Measurements from ENCODE around the gene PIEZO2. TPM values are rescaled to one million over a fixed set of nuclear protein-coding genes. Genes with fewer than 3 reads are reported as not detected.

Gene PIEZO2
- total RNA-seq, 1 experiment from 2014 or later, result 0.57 TPM

GRCh38 chr18:10973567-10974203 is 175.7 kb downstream of the PIEZO2 start:
- Histone ChIP-seq H3K4me3 (ENCODE audit: low read depth in 2 of 2, low read length in 2 of 2) (no peak overlapping the region), H3K4me1 (ENCODE audit: control insufficient read depth, insufficient read depth, low read length) (no peaks in the 10 kb centered on the region), H3K9me3 (ENCODE audit: control insufficient read depth, insufficient read depth, low read depth, low read length) (no peaks in the 10 kb centered on the region), H3K27me3 (ENCODE audit: control insufficient read depth, insufficient read depth, low read length) (no peaks in the 10 kb centered on the region), H3K36me3 (ENCODE audit: control insufficient read depth, insufficient read depth, low read length) (no peaks in the 10 kb centered on the region), H3K27ac (ENCODE audit: low read length) (no peak overlapping the region)
- ATAC-seq, result no peak
- no TSS peak for BruUV-seq (replicated peaks)
- POLR2A ChIA-PET, result no interaction called here
- CTCF ChIA-PET, result no interaction called here
- peak; percentile 2 for DNase-seq (ENCODE audit: low read depth, low spot score)
- intact Hi-C loops (cut with micrococcal nuclease; ENCODE audit: unreplicated experiment), result no loop called here
- TF ChIP-seq POLR2AphosphoS5 (IDR thresholded peaks at IDR 0.05; ENCODE audit: low read depth, low read length) (no peak), REST (IDR thresholded peaks at IDR 0.05; ENCODE audit: insufficient read depth in 1 of 2, low read depth in 2 of 2, low read length in 1 of 2) (no peak), TCF7L2 (IDR thresholded peaks at IDR 0.05; ENCODE audit: low read depth, low read length) (no peak), SIN3A (IDR thresholded peaks at IDR 0.05; ENCODE audit: borderline replicate concordance, insufficient read depth, low read depth, low read length) (no peak), CTCF (IDR thresholded peaks at IDR 0.05) (no peak)
- in situ Hi-C loops (cut with HindIII; ENCODE audit: low pct_unique_long_range_greater_than_20kb, low sequenced_read_pairs), result no loop called here

- no peak overlapping the region for H3K27ac ChIP-seq (ENCODE audit: low read length)
- no peaks in the 10 kb centered on the region for H3K4me1 ChIP-seq (ENCODE audit: control insufficient read depth, insufficient read depth, low read length)
- no peaks in the 10 kb centered on the region for H3K9me3 ChIP-seq (ENCODE audit: control insufficient read depth, insufficient read depth, low read depth, low read length)
- intact Hi-C loops (cut with micrococcal nuclease; ENCODE audit: unreplicated experiment) (no loop called here), in situ Hi-C loops (cut with HindIII; ENCODE audit: low pct_unique_long_range_greater_than_20kb, low sequenced_read_pairs) (no loop called here)
- H3K4me3 ChIP-seq (ENCODE audit: low read depth in 2 of 2, low read length in 2 of 2), result no peak overlapping the region
- ChIA-PET CTCF (no interaction called here), POLR2A (no interaction called here)
- BruUV-seq (replicated peaks), result no TSS peak
- H3K27me3 ChIP-seq (ENCODE audit: control insufficient read depth, insufficient read depth, low read length), result no peaks in the 10 kb centered on the region
- DNase-seq (ENCODE audit: low read depth, low spot score) (no peak), ATAC-seq (no peak)
- H3K36me3 ChIP-seq (ENCODE audit: control insufficient read depth, insufficient read depth, low read length), result no peaks in the 10 kb centered on the region
- no peak for TF ChIP-seq CTCF (IDR thresholded peaks at IDR 0.05)
Measured at GRCh38 chr18:10971717-10972116, 177.7 kb downstream of the PIEZO2 start.

Measured in Panc1 (cell line).